Retina (tissue), 1 donor: ENCODE data around the gene CLP1.
A peak's percentile ranks its signal among the peaks of the same experiment; 100 is the strongest.
"Not testable (repeated sequence)": the region's sequence is repeated elsewhere in the genome, so short reads cannot be mapped to it uniquely, and the experiment has no call there.

Experiments used
- DNase-seq: peaks from one replicate; pipeline ENCODE4 v3.0.0-alpha.2; 2016

Gene CLP1

GRCh38 chr11:57641011-57641807 lies 16.4 kb upstream of the CLP1 start:
- DNase-seq: peak; percentile 67

GRCh38 chr11:57643802-57644201 lies 13.8 kb upstream of the CLP1 start:
- DNase-seq: no peak

GRCh38 chr11:57644748-57645688 lies 12.5 kb upstream of the CLP1 start:
- DNase-seq: peak; percentile 82

GRCh38 chr11:57645689-57646085 lies 11.9 kb upstream of the CLP1 start:
- peak; percentile 16 for DNase-seq

- DNase-seq: no peak
Measured at GRCh38 chr11:57646194-57646798, 11.3 kb upstream of the CLP1 start.

- peak; percentile 57 for DNase-seq
Measured at GRCh38 chr11:57646799-57647303, 10.7 kb upstream of the CLP1 start.

- DNase-seq: peak; percentile 67
Measured at GRCh38 chr11:57647372-57647771, 10.2 kb upstream of the CLP1 start.

- DNase-seq: peak; percentile 68
Measured at GRCh38 chr11:57647960-57648800, 9.4 kb upstream of the CLP1 start.

- peak; percentile 73 for DNase-seq
Measured at GRCh38 chr11:57648801-57649735, 8.5 kb upstream of the CLP1 start.

- DNase-seq: peak; percentile 63
Measured at GRCh38 chr11:57649826-57650738, 7.5 kb upstream of the CLP1 start, which contains the start of gene YPEL4. TSS of gene YPEL4 (minus strand) at chr11:57649912. CDS start at chr11:57647107, 2,805 bp downstream.

GRCh38 chr11:57650739-57651090 lies 6.8 kb upstream of the CLP1 start:
- DNase-seq: no peak

- DNase-seq: no peak
Measured at GRCh38 chr11:57651408-57651807, 6.2 kb upstream of the CLP1 start.

GRCh38 chr11:57652230-57652629 lies 5.3 kb upstream of the CLP1 start:
- DNase-seq: not testable (repeated sequence)

GRCh38 chr11:57652662-57653061 lies 4.9 kb upstream of the CLP1 start:
- no peak for DNase-seq

GRCh38 chr11:57653163-57653562 lies 4.4 kb upstream of the CLP1 start:
- no peak for DNase-seq

GRCh38 chr11:57656885-57657193 lies 723 bp upstream of the CLP1 start:
- no peak for DNase-seq

- no peak for DNase-seq
Measured at GRCh38 chr11:57658023-57658361, 430 bp downstream of the CLP1 start.

- DNase-seq: no peak
Measured at GRCh38 chr11:57659669-57660068, 2.1 kb downstream of the CLP1 start.

GRCh38 chr11:57662893-57663292 lies 5.3 kb downstream of the CLP1 start:
- no peak for DNase-seq

- no peak for DNase-seq
Measured at GRCh38 chr11:57663975-57664374, 6.4 kb downstream of the CLP1 start.
